ENCODE measurements around the gene LRRC32. TPM values are rescaled to one million over a fixed set of nuclear protein-coding genes. Genes with fewer than 3 reads are reported as not detected.
"Not testable (repeated sequence)": the region's sequence is repeated elsewhere in the genome, so short reads cannot be mapped to it uniquely, and the experiment has no call there.

The LRRC32 gene
- total RNA-seq, 4 donors from 2014 or later = 22.7 to 37.6 (median 31.1) TPM

DNA sequence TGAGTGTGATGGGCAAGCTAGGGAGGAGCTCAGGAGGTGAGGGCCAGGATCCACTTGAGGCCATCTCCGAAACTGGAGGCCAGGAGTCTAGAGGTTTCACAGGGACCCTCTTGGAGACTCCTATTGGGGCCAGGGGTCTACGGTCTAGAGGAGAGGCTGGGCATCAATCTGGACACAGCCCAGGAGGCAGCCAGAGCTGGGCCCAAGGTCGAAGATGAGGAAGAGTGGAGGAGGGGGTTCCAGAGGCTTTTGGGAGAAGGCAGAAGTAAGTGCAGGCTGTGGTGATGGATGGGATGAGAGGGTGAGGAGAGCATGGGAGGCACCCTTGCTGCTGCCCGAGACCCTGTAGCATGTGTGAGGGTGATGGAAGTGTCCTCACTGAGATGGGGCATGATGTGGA, 56.6 kb downstream of the LRRC32 start:
- ATAC-seq = no peak

DNA sequence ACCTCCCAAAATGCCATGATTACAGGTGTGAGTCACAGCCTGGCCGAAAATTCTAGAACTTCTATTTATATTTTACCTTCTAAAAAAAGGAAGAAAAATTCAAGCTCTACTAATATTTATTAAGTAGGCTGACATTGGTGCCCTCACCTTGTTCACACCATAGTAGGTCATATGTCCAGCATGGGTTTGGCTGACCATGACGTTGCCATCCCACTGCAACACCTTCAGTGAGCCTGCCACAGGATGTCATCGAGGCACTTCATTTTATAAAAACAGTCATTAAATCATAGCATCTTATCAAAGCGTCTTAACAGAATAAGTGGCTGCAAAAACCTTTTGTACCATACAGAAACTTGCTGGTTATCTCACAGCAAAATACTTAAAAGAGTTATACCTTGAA, 58.3 kb downstream of the LRRC32 start:
- WGBS, 2 donors (ENCODE audit: low coverage in 1 of 2) = 72 to 86% methylated on average over 3 to 4 of the region's 4 CpGs
- Histone ChIP-seq H3K4me1 (peaks cover 0 to 33% (median 8%) of the 10 kb centered on the region in 3 donors), H3K27me3 (no peaks in the 10 kb centered on the region), H3K9me3 (no peaks in the 10 kb centered on the region), H3K27ac (no peak overlapping the region), H3K4me3 (no peak overlapping the region), H3K36me3 (no peaks in the 10 kb centered on the region)
- ATAC-seq = no peak
- TF ChIP-seq POLR2A (IDR thresholded peaks at IDR 0.05) (no peak), POLR2AphosphoS5 (IDR thresholded peaks at IDR 0.05) (no peak), EP300 (IDR thresholded peaks at IDR 0.05) (no peak)
- TF ChIP-seq, protein P1, sequence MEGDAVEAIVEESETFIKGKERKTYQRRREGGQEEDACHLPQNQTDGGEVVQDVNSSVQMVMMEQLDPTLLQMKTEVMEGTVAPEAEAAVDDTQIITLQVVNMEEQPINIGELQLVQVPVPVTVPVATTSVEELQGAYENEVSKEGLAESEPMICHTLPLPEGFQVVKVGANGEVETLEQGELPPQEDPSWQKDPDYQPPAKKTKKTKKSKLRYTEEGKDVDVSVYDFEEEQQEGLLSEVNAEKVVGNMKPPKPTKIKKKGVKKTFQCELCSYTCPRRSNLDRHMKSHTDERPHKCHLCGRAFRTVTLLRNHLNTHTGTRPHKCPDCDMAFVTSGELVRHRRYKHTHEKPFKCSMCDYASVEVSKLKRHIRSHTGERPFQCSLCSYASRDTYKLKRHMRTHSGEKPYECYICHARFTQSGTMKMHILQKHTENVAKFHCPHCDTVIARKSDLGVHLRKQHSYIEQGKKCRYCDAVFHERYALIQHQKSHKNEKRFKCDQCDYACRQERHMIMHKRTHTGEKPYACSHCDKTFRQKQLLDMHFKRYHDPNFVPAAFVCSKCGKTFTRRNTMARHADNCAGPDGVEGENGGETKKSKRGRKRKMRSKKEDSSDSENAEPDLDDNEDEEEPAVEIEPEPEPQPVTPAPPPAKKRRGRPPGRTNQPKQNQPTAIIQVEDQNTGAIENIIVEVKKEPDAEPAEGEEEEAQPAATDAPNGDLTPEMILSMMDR (IDR thresholded peaks at IDR 0.05) = no peak

More for the DNA sequence above, 56.6 kb downstream of the LRRC32 start:
- H3K4me3 ChIP-seq = no peak overlapping the region
- TF ChIP-seq EP300 (IDR thresholded peaks at IDR 0.05) (no peak), POLR2A (IDR thresholded peaks at IDR 0.05) (no peak), POLR2AphosphoS5 (IDR thresholded peaks at IDR 0.05) (no peak)
- TF ChIP-seq, protein P1 (IDR thresholded peaks at IDR 0.05) = no peak
- H3K27ac ChIP-seq = peak overlapping the region in 3 of 4 donors; percentile 58 to 65 (median 65)
- no peaks in the 10 kb centered on the region for H3K36me3 ChIP-seq
- peaks cover 0 to 33% (median 8%) of the 10 kb centered on the region in 3 donors for H3K4me1 ChIP-seq
- no peaks in the 10 kb centered on the region for H3K27me3 ChIP-seq
- 92 to 100% methylated on average over 1 to 3 of the region's 4 CpGs for WGBS, 2 donors (ENCODE audit: low coverage in 1 of 2)
- H3K9me3 ChIP-seq = no peaks in the 10 kb centered on the region

DNA sequence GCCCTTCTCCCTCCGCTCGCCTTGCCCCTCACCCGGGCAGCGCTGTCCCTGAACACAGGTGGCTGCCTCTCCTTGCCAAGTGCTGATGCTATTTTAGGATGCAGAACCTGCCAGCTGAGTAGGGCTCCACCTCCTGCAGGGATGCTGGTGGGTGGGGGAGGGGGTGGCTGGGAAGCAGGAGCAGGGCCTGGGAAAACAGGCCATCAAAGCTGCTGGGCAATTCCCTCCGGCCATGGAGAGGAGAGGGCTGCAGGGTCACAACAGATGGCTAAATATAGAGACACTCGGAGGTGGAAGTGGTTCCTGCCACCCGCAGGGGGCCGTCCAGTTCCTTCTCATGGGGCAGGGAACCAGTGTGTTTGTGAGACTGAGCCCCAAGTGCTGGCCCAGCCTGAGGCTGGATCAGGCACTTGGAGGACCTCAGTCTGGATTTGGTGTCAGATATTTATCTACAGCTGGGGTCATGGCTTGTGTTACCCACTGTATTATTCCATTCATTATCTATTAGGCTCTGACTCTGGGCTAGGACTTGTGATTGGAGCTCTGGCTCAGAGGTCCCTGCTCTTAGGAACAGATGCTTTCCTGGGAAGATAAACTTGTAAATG, 59.6 kb downstream of the LRRC32 start:
- 33 to 51% methylated on average over 2 to 4 of the region's 8 CpGs for WGBS, 2 donors (ENCODE audit: low coverage in 1 of 2)
- Histone ChIP-seq H3K36me3 (no peaks in the 10 kb centered on the region), H3K27ac (no peak overlapping the region), H3K4me1 (peaks cover 0 to 39% (median 11%) of the 10 kb centered on the region in 3 donors), H3K9me3 (no peaks in the 10 kb centered on the region), H3K27me3 (no peaks in the 10 kb centered on the region), H3K4me3 (no peak overlapping the region)
- no peak for ATAC-seq
- TF ChIP-seq POLR2AphosphoS5 (IDR thresholded peaks at IDR 0.05) = no peak
- no peak for TF ChIP-seq POLR2A (IDR thresholded peaks at IDR 0.05)
- no peak for TF ChIP-seq EP300 (IDR thresholded peaks at IDR 0.05)
- TF ChIP-seq, protein P1 (IDR thresholded peaks at IDR 0.05) = no peak

DNA sequence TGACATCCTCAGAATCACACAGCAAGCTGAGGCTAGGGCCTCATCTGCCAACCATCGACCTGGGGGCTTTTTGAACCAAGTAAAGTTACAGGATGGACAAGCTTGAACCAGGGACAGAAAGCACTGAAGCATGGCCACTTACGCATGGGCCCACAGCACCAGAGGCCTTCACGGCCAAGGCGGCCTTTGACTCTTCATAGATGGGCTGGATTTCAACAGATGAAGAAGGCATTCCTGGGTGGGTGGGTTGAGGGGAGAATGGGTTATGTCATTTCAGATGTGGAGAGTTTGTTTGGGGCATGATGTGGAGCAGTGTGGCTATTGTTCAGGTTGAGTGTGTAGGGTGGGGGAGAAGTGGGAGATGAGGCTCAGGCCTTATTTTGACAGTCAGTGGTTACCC, 60.2 kb downstream of the LRRC32 start:
- Histone ChIP-seq H3K27ac (no peak overlapping the region), H3K4me1 (peaks cover 0 to 40% (median 17%) of the 10 kb centered on the region in 3 donors), H3K9me3 (no peaks in the 10 kb centered on the region), H3K27me3 (no peaks in the 10 kb centered on the region), H3K36me3 (no peaks in the 10 kb centered on the region), H3K4me3 (no peak overlapping the region)
- no peak for TF ChIP-seq EP300 (IDR thresholded peaks at IDR 0.05)
- TF ChIP-seq POLR2AphosphoS5 (IDR thresholded peaks at IDR 0.05) = no peak
- TF ChIP-seq, protein P1 (IDR thresholded peaks at IDR 0.05) = no peak
- TF ChIP-seq POLR2A (IDR thresholded peaks at IDR 0.05) = no peak
- WGBS, 2 donors (ENCODE audit: low coverage in 1 of 2) = 100% methylated on average over 1 of the region's 4 CpGs; no CpG with 5 or more reads in 1 of the 2 donors
- ATAC-seq = no peak

DNA sequence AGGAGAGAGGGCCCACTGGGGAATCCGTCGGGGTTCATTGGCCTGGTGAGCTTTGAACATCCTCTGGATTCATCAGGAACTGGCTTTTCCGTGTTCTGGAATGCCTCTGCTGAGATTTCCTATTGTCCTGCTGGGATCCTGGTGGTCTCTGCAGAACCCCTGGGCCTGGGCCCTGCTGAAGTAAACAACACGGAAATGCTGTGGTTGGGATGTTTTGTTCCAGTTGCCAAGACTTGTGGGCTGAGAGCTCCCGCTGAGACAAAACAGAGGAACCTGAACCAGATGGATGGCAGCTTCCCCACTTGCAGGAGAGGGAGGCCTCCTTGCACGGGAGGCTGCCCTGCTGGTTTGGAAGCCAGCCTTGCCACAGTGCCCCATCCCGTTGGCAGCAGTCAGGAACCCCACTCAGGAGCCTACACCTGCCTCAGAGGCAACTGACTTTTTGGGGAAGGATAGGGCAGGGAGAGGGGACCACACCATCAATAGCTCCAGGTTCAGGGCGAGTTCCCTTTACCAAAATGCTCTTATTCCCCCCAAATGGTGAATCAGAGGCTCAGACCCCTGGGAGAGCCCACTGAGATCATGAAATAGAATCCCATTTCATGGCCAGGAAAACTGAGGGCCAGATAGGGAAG, 60.7 kb downstream of the LRRC32 start:
- Histone ChIP-seq H3K4me1 (peaks cover 0 to 40% (median 21%) of the 10 kb centered on the region in 3 donors), H3K27me3 (no peaks in the 10 kb centered on the region), H3K4me3 (no peak overlapping the region), H3K36me3 (no peaks in the 10 kb centered on the region), H3K9me3 (no peaks in the 10 kb centered on the region), H3K27ac (no peak overlapping the region)
- no peak for TF ChIP-seq POLR2A (IDR thresholded peaks at IDR 0.05)
- TF ChIP-seq, protein P1 (IDR thresholded peaks at IDR 0.05) = no peak
- no peak for TF ChIP-seq EP300 (IDR thresholded peaks at IDR 0.05)
- TF ChIP-seq POLR2AphosphoS5 (IDR thresholded peaks at IDR 0.05) = no peak
- WGBS, 2 donors (ENCODE audit: low coverage in 1 of 2) = 80 to 83% methylated on average over 2 to 7 of the region's 8 CpGs
- no peak for ATAC-seq

DNA sequence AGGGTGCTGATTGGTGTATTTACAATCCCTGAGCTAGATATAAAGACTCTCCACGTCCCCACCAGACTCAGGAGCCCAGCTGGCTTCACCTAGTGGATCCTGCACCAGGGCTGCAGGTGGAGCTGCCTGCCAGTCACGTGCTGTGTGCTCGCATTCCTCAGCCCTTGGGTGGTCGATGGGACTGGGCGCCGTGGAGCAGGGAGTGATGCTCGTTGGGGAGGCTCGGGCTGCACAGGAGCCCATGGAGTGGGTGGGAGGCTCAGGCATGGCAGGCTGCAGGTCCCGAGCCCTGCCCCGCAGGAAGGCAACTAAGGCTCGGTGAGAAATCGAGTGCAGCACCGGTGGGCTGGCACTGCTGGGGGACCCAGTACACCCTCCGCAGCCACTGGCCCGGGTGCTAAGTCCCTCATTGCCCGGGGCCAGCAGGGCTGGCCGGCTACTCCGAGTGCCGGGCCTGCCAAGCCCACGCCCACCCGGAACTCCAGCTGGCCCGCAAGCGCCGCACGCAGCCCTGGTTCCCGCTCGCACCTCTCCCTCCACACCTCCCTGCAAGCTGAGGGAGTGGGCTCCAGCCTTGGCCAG, 61.6 kb downstream of the LRRC32 start:
- H3K36me3 ChIP-seq = not testable (repeated sequence)
- H3K4me1 ChIP-seq = peaks cover 0 to 46% (median 29%) of the 10 kb centered on the region in 3 donors

DNA sequence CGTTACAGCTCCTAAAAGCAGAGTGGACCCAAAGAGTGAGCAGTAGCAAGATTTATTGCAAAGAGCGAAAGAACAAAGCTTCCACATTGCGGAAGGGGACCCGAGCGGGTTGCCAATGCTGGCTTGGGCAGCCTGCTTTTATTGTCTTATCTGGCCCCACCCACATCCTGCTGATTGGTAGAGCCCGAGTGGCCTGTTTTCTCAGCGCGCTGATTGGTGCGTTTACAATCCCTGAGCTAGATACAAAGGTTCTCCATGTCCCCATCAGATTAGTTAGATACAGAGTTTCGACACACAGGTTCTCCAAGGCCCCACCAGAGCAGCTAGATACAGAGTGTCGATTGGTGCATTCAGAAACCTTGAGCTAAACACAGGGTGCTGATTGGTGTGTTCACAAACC, 62.3 kb downstream of the LRRC32 start:
- H3K9me3 ChIP-seq, H3K27me3 ChIP-seq, ATAC-seq, H3K36me3 ChIP-seq, H3K4me3 ChIP-seq, H3K27ac ChIP-seq: not testable (repeated sequence)
- H3K4me1 ChIP-seq = peaks cover 0 to 53% (median 36%) of the 10 kb centered on the region in 3 donors
- WGBS, 2 donors (ENCODE audit: low coverage in 1 of 2) = 85% methylated on average over 6 of the region's 11 CpGs; no CpG with 5 or more reads in 1 of the 2 donors

More for the DNA sequence above, 61.6 kb downstream of the LRRC32 start:
- not testable (repeated sequence) for H3K27ac ChIP-seq, H3K27me3 ChIP-seq, H3K4me3 ChIP-seq, H3K9me3 ChIP-seq, ATAC-seq
- WGBS, 2 donors (ENCODE audit: low coverage in 1 of 2) = no CpG with 5 or more reads among the region's 27 CpGs
